HCT116 (cell line): ENCODE results near the gene HAPLN1. TPM values are rescaled to one million over a fixed set of nuclear protein-coding genes. Genes with fewer than 3 reads are reported as not detected.

Experiments used
- ATAC-seq: fragments of 200-7000 bp; cut with Tn5 transposase; 2 replicates; pipeline ENCODE4 v1.9.1; 2020; ENCODE audit warnings: mild to moderate bottlenecking, moderate library complexity
- BruUV-seq: library from RNA; stranded (reverse); fragments of 400-500 nt; replicated peaks from 2 replicates; lab custom pipeline; 2021; lab: Mats Ljungman, UMichigan
- CTCF ChIA-PET: fragments of 300-600 bp; sonication (Branson Sonifier 250); formaldehyde crosslinking; loops from one replicate; lab custom pipeline; 2021; ENCODE audit warnings: antibody characterized with exemption; lab: Charles Lee
- POLR2A ChIA-PET: fragments of 300-600, 350-600 bp; sonication (Branson Sonifier 250); formaldehyde crosslinking; loops from one replicate; lab custom pipeline; 2021; ENCODE audit warnings: antibody characterized with exemption; lab: Charles Lee
- RAD21 ChIA-PET, 2 experiments: fragments of 300-600 bp; sonication (Branson Sonifier 250); formaldehyde crosslinking; loops; one replicate each; lab custom pipeline; 2023; ENCODE audit warnings: low total read pairs in 2 of 2; ENCODE audit not compliant: uncharacterized antibody in 2 of 2, unreplicated experiment in 2 of 2, low non-redundant PET in 1 of 2; lab: Charles Lee
- DNase-seq: peaks from one replicate; pipeline ENCODE4 v3.0.0-alpha.2; 2010; ENCODE audit warnings: low read depth, low spot score
- H2AFZ ChIP-seq: fragments of 200-600 bp; shearing (Covaris generic), sonication (generic); 2 replicates; pipeline ENCODE4 v1.6.1; 2017; ENCODE audit warnings: low read depth, mixed run types, mixed read lengths, antibody characterized with exemption, low read length; ENCODE audit not compliant: poor library complexity, severe bottlenecking
- H3K27ac ChIP-seq: 2 replicates; pipeline ENCODE4 v1.5.1; 2012; ENCODE audit warnings: low read depth, low read length
- H3K27me3 ChIP-seq: fragments of 200-600 bp; sonication (generic); 2 replicates; pipeline ENCODE4 v1.6.1; 2016; ENCODE audit warnings: mixed run types, low read length, mixed read lengths; ENCODE audit not compliant: insufficient read depth
- H3K36me3 ChIP-seq, 2 experiments: fragments of 200-500 bp in 1 of 2; fragments of 200-600 bp in 1 of 2; sonication (Bioruptor generic) in 1 of 2; sonication (generic) in 1 of 2; 2 replicates each; pipeline versions ENCODE4 v1.5.1 to v1.6.1; 2014 to 2016; ENCODE audit warnings: low read length in 2 of 2, inconsistent platforms in 1 of 2, mixed read lengths in 1 of 2, mixed run types in 1 of 2; ENCODE audit not compliant: insufficient read depth in 2 of 2, control insufficient read depth in 1 of 2
- H3K4me1 ChIP-seq, 2 experiments: fragments of 200-600 bp in 1 of 2; sonication (generic) in 1 of 2; 2 replicates each; pipeline versions ENCODE4 v1.5.1 to v1.6.1; 2012 to 2017; ENCODE audit warnings: low read length in 2 of 2, inconsistent platforms in 1 of 2, mild to moderate bottlenecking in 1 of 2, mixed read lengths in 1 of 2, mixed run types in 1 of 2, moderate library complexity in 1 of 2; ENCODE audit not compliant: insufficient read depth in 2 of 2, control insufficient read depth in 1 of 2
- H3K4me2 ChIP-seq: fragments of 200-600 bp; sonication (generic); 2 replicates; pipeline ENCODE4 v1.6.1; 2017; ENCODE audit warnings: mixed run types, low read length, mixed read lengths
- H3K4me3 ChIP-seq, 2 experiments: fragments of 200-600 bp in 1 of 2; sonication (generic) in 1 of 2; replicated peaks in 1 of 2; 2 replicates each; pipeline ENCODE4 v1.5.1; 2011 to 2016; ENCODE audit warnings: low read length in 2 of 2, control low read depth in 1 of 2, low read depth in 1 of 2, mild to moderate bottlenecking in 1 of 2, mixed read lengths in 1 of 2, mixed run types in 1 of 2
- H3K79me2 ChIP-seq: fragments of 200-600 bp; sonication (generic); 2 replicates; pipeline ENCODE4 v1.6.1; 2017; ENCODE audit warnings: mild to moderate bottlenecking, mixed run types, low read length, moderate library complexity, mixed read lengths; ENCODE audit not compliant: insufficient read depth
- H3K9ac ChIP-seq: fragments of 200-600 bp; sonication (generic); 2 replicates; pipeline ENCODE4 v1.6.1; 2016; ENCODE audit warnings: low read length, mixed read lengths
- H3K9me2 ChIP-seq: fragments of 200-600 bp; sonication (generic), shearing (Covaris generic); 2 replicates; pipeline ENCODE4 v1.6.1; 2017; ENCODE audit warnings: mixed run types, mild to moderate bottlenecking, moderate library complexity; ENCODE audit not compliant: insufficient read depth
- H3K9me3 ChIP-seq, 2 experiments: fragments of 200-500 bp in 1 of 2; fragments of 200-600 bp in 1 of 2; sonication (Bioruptor generic) in 1 of 2; sonication (generic) in 1 of 2; 2 replicates each; pipeline ENCODE4 v1.6.1; 2014 to 2017; ENCODE audit warnings: low read length in 2 of 2, mixed read lengths in 2 of 2, inconsistent platforms in 1 of 2, low read depth in 1 of 2, mild to moderate bottlenecking in 1 of 2, mixed run types in 1 of 2, moderate library complexity in 1 of 2; ENCODE audit not compliant: control insufficient read depth in 1 of 2, insufficient read depth in 1 of 2
- H4K20me1 ChIP-seq: fragments of 200-600 bp; sonication (generic), shearing (Covaris generic); 2 replicates; pipeline ENCODE4 v1.6.1; 2017; ENCODE audit warnings: mixed run types, mild to moderate bottlenecking, moderate library complexity; ENCODE audit not compliant: insufficient read depth
- CBX3 ChIP-seq: IDR thresholded peaks from 2 replicates; pipeline ENCODE4 v1.6.1; 2012; ENCODE audit warnings: low read depth
- EGR1 ChIP-seq: IDR thresholded peaks from 2 replicates; pipeline ENCODE4 v1.6.1; 2012; ENCODE audit warnings: low read depth
- ELF1 ChIP-seq: IDR thresholded peaks from 2 replicates; pipeline ENCODE4 v1.6.1; 2012; ENCODE audit warnings: low read depth, borderline replicate concordance
- EZH2 ChIP-seq: fragments of 200-600 bp; sonication (generic); IDR thresholded peaks from 2 replicates; pipeline ENCODE4 v1.6.1; 2017; ENCODE audit warnings: antibody characterized with exemption, mixed run types
- EZH2phosphoT487 ChIP-seq: fragments of 200-600 bp; IDR thresholded peaks from 2 replicates; pipeline ENCODE4 v1.6.1; 2018; ENCODE audit warnings: antibody characterized with exemption, borderline replicate concordance
- FOSL1 ChIP-seq: IDR thresholded peaks from 2 replicates; pipeline ENCODE4 v1.6.1; 2012; ENCODE audit warnings: low read depth
- JUND ChIP-seq: IDR thresholded peaks from 2 replicates; pipeline ENCODE4 v1.6.1; 2012
- POLR2AphosphoS5 ChIP-seq: IDR thresholded peaks from 2 replicates; pipeline ENCODE4 v1.6.1; 2011; ENCODE audit warnings: mild to moderate bottlenecking, low read depth, low read length, moderate library complexity
- RAD21 ChIP-seq: IDR thresholded peaks from 2 replicates; pipeline ENCODE4 v1.6.1; 2012; ENCODE audit warnings: low read depth, mild to moderate bottlenecking
- SIN3A ChIP-seq: IDR thresholded peaks from 2 replicates; pipeline ENCODE4 v1.6.1; 2012; ENCODE audit warnings: low read depth
- SP1 ChIP-seq: IDR thresholded peaks from 2 replicates; pipeline ENCODE4 v1.6.1; 2012; ENCODE audit warnings: low read depth
- SRF ChIP-seq: IDR thresholded peaks from 2 replicates; pipeline ENCODE4 v1.6.1; 2012; ENCODE audit warnings: low read depth
- TCF7L2 ChIP-seq: IDR thresholded peaks from 2 replicates; pipeline ENCODE4 v1.7.0; 2011; ENCODE audit warnings: borderline replicate concordance, inconsistent platforms; ENCODE audit not compliant: insufficient read depth, insufficient read length; ENCODE audit errors: extremely low read depth
- intact Hi-C: fragments of 100-400 bp; cut with micrococcal nuclease; formaldehyde crosslinking; loops from 2 replicates; pipeline ENCODE4 v1.10.0; 2022
- total RNA-seq: library from RNA; stranded (reverse); gene quantifications from one replicate; pipeline ENCODE4 v1.2.1, GENCODE V29; 2021; ENCODE audit not compliant: unreplicated experiment
- TF ChIP-seq, protein P1 (sequence below): IDR thresholded peaks from 2 replicates; pipeline ENCODE4 v1.6.1; 2012
- TF ChIP-seq, protein P2 (sequence below): IDR thresholded peaks from 2 replicates; pipeline ENCODE4 v1.6.1; 2012
- TF ChIP-seq, protein P3 (sequence below): IDR thresholded peaks from 2 replicates; pipeline ENCODE4 v1.6.1; 2012; ENCODE audit warnings: low read depth
- TF ChIP-seq, protein P4 (sequence below): IDR thresholded peaks from 2 replicates; pipeline ENCODE4 v1.6.1; 2011; ENCODE audit warnings: mild to moderate bottlenecking, low read length, moderate library complexity; ENCODE audit not compliant: insufficient replicate concordance; ENCODE audit errors: extremely low read depth

Gene HAPLN1
- total RNA-seq, 1 experiment from 2014 or later: 0.05 TPM

DNA sequence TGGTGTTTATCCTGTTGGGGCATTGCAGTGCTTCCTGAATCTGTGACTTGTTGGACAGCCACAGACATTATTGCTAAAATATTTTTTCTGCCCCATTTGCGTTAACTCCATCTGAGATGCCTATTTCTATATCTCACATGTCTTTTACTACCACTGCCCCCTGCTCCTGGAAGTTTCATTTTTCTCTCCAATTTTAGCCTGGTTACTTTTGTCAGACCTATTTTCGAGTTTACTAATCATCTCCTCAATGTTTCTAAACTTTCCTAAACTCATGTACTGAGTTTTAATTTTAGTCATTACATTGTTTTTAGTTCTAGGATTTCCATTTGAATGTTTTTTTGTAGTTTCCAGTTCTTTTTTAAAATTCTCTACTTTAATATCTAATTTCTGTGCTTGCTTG is 17.6 kb downstream of the HAPLN1 start:
- ChIA-PET RAD21 (no interaction called here), CTCF (no interaction called here)
- H3K4me1 ChIP-seq: no peaks in the 10 kb centered on the region
- no peak overlapping the region for H2AFZ ChIP-seq
- H3K9me3 ChIP-seq: no peaks in the 10 kb centered on the region
- H4K20me1 ChIP-seq: no peaks in the 10 kb centered on the region
- no peak overlapping the region for H3K4me2 ChIP-seq
- H3K9ac ChIP-seq: no peak overlapping the region
- TF ChIP-seq EZH2 (no peak), SRF (no peak), FOSL1 (no peak), ELF1 (no peak), JUND (no peak), RAD21 (no peak), CBX3 (no peak), EGR1 (no peak), SP1 (no peak), SIN3A (no peak), TCF7L2 (no peak), POLR2AphosphoS5 (no peak), EZH2phosphoT487 (no peak)
- TF ChIP-seq, protein P1, sequence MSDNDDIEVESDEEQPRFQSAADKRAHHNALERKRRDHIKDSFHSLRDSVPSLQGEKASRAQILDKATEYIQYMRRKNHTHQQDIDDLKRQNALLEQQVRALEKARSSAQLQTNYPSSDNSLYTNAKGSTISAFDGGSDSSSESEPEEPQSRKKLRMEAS: no peak
- TF ChIP-seq, protein P2, sequence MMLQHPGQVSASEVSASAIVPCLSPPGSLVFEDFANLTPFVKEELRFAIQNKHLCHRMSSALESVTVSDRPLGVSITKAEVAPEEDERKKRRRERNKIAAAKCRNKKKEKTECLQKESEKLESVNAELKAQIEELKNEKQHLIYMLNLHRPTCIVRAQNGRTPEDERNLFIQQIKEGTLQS: no peak
- TF ChIP-seq, protein P3, sequence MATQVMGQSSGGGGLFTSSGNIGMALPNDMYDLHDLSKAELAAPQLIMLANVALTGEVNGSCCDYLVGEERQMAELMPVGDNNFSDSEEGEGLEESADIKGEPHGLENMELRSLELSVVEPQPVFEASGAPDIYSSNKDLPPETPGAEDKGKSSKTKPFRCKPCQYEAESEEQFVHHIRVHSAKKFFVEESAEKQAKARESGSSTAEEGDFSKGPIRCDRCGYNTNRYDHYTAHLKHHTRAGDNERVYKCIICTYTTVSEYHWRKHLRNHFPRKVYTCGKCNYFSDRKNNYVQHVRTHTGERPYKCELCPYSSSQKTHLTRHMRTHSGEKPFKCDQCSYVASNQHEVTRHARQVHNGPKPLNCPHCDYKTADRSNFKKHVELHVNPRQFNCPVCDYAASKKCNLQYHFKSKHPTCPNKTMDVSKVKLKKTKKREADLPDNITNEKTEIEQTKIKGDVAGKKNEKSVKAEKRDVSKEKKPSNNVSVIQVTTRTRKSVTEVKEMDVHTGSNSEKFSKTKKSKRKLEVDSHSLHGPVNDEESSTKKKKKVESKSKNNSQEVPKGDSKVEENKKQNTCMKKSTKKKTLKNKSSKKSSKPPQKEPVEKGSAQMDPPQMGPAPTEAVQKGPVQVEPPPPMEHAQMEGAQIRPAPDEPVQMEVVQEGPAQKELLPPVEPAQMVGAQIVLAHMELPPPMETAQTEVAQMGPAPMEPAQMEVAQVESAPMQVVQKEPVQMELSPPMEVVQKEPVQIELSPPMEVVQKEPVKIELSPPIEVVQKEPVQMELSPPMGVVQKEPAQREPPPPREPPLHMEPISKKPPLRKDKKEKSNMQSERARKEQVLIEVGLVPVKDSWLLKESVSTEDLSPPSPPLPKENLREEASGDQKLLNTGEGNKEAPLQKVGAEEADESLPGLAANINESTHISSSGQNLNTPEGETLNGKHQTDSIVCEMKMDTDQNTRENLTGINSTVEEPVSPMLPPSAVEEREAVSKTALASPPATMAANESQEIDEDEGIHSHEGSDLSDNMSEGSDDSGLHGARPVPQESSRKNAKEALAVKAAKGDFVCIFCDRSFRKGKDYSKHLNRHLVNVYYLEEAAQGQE: no peak
- TF ChIP-seq, protein P4, sequence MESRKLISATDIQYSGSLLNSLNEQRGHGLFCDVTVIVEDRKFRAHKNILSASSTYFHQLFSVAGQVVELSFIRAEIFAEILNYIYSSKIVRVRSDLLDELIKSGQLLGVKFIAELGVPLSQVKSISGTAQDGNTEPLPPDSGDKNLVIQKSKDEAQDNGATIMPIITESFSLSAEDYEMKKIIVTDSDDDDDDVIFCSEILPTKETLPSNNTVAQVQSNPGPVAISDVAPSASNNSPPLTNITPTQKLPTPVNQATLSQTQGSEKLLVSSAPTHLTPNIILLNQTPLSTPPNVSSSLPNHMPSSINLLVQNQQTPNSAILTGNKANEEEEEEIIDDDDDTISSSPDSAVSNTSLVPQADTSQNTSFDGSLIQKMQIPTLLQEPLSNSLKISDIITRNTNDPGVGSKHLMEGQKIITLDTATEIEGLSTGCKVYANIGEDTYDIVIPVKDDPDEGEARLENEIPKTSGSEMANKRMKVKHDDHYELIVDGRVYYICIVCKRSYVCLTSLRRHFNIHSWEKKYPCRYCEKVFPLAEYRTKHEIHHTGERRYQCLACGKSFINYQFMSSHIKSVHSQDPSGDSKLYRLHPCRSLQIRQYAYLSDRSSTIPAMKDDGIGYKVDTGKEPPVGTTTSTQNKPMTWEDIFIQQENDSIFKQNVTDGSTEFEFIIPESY: no peak
- TF ChIP-seq, all 23 proteins: peak for 0
- no TSS peak for BruUV-seq
- POLR2A ChIA-PET: no interaction called here
- ATAC-seq: no peak
- H3K36me3 ChIP-seq: no peaks in the 10 kb centered on the region
- H3K79me2 ChIP-seq: no peaks in the 10 kb centered on the region
- intact Hi-C loops: no loop called here
- no peak overlapping the region for H3K4me3 ChIP-seq
- no peaks in the 10 kb centered on the region for H3K9me2 ChIP-seq
- no peak for DNase-seq
- no peaks in the 10 kb centered on the region for H3K27me3 ChIP-seq
- H3K27ac ChIP-seq: no peak overlapping the region
